Medulla oblongata (tissue), 1 donor: ENCODE results near the gene PLAGL1.
A peak's percentile ranks its signal among the peaks of the same experiment; 100 is the strongest.
"Not testable (repeated sequence)": the region's sequence is repeated elsewhere in the genome, so short reads cannot be mapped to it uniquely, and the experiment has no call there.

ENCODE experiments used
- DNase-seq: peaks from one replicate; pipeline ENCODE4 v3.0.0-alpha.2; 2015; ENCODE audit errors: extremely low spot score

The PLAGL1 gene

GRCh38 chr6:143937668-143937970 lies 70.4 kb downstream of the PLAGL1 start:
- DNase-seq, result no peak

DNA sequence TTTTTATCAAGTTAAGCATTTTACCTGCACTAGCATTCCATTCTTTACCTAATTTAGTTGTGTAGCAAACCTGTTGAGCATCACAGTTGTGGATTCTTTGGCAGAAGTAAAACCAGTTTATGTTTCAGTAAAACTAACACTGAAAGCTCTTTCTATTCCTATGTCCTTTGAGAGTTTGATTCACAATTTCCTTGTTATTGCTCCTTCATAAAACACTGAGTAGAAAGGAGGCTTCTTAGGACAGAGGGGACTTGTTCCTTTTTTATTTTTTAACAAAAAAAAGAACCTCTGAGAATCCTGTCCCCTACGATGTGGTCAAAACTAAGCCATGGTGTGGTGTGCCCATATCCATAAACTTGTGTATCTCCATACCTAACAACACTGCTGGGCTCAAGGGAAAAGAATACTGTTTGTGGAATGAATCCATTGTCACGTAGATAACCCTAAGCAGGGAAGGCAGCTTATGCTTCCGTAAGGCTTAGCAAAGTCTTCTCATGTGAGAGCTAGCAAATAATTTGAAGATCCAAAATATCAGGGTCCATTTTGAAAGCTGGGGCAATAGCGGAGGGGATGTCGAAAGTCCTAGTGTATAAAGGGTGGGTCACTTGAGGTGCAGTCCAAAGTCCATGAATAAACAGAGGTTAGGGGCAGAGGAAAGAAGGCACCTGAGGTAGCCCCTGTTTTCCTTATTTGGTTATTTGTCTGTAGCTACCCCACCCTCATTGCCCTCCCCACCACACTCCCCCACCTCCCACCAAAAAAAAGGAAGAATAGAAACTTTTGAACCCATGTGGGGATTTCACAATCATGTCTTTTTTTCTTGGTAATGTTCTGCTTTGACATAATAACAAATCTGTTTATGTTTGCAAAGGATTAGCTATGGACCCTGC lies 71.0 kb downstream of the PLAGL1 start:
- no peak for DNase-seq

DNA sequence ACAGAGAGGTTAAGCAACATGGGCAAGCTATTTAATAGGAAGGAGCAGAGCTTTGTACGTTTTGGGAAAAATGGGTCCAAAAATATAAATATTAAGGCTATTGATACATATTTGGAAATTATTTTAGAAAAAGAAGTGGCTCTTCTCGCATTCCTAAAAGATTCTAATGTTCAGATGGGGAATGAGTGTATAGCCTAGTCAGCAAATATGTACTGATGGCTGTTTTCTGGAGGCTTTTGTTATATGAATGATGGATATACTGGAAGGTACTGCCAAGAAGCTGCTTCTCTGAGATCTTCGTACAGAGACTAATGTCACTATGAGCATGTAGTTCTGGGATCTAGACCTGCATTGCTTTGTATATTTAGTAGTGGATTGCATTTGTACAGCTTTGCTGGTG lies 71.7 kb downstream of the PLAGL1 start:
- DNase-seq, result no peak

- DNase-seq, result no peak
Observed at GRCh38 chr6:143934867-143935266, 73.2 kb downstream of the PLAGL1 start.

GRCh38 chr6:143934331-143934730 lies 73.7 kb downstream of the PLAGL1 start:
- DNase-seq, result no peak

DNA sequence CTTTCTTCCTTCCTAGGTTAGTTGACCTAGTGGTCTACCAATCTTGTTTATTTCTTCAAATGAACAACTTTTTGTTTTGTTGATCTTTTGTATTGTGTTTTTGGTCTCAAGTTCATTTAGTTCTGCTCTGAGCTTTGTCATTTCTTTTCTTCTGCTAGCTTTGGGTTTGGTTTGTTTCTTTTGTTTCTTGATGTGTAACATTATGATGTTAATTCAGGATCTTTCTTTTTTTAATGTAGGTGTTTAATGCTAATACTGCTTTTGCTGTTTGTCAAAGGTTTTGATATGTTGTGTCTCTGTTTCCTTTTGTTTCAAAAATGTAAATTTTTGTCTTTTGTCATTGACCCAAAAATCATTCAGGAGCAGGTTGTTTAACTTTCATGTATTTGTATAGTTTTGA lies 78.1 kb downstream of the PLAGL1 start:
- no peak for DNase-seq

DNA sequence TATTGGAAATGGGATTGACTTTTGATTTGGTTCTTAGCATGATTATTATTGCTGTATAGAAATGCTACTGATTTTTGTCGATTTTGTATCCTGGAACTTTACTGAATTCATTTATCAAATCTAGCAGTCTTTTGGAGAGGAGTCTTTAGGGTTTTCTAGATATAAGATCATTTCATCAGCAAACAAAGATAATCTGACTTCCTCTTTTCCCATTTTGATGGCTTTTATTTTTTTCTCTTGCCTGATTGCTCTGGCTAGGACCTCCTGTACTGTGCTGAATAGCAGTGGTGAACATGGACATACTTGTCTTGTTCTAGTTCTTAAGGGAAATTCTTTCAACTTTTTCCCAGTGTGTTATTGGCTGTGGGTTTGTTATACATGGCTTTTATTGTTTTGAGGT lies 79.2 kb downstream of the PLAGL1 start:
- DNase-seq, result no peak

DNA sequence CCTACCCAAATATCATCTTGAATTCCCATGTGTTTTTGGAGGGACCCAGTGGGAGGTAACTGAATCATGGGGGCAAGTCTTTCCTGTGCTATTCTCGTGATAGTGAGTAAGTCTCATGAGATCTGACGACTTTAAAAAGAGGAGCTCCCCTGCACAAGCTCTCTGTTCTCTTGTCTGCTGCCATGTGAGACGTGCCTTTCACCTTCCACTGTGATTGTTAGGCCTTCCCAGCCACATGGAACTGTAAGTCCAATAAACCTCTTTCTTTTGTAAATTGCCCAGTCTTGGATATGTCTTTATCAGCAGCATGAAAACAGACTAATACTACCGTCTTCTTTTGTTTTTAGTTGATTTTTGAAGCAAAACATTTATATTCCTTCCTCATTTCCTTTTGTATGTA lies 91.0 kb downstream of the PLAGL1 start:
- DNase-seq, result not testable (repeated sequence)

DNA sequence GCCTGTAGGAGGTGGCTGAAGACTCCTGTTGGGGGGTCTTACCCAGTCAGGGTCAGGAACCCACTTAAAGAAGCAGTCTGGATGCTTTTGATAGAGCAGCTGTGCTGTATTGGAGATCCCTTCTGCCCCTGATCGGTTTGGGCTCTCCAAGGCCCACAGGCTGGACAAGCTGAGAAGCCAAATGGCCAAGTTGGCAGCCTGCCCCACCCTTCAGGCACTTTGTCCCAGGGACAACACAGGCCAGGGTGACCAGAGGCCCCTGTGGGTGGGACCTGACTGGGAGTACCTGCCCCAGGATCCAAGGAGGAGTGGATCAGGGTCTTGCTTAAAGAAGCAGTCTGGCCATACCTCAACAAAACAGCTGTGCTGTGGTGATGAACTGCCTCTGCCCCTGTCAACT lies 95.4 kb downstream of the PLAGL1 start:
- DNase-seq, result no peak

DNA sequence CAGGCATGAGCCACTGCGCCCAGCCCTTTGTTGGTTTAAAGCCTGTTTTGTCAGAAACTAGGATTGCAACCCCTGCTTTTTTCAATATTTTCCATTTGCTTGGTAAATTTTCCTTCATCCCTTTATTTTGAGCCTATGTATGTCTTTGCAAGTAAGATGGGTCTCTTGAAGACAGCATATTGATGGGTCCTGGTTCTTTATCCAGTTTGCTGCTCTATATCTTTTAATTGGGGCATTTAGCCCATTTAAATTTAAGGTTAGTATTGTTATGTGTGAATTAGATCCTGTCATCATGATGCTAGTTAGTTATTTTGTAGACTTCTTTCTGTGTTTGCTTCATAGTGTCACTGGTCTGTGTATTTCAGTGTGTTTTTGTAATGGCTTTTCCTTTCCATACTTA lies 97.0 kb downstream of the PLAGL1 start:
- no peak for DNase-seq

- DNase-seq, result no peak
Observed at GRCh38 chr6:143902827-143903226, 105.2 kb downstream of the PLAGL1 start.

DNA sequence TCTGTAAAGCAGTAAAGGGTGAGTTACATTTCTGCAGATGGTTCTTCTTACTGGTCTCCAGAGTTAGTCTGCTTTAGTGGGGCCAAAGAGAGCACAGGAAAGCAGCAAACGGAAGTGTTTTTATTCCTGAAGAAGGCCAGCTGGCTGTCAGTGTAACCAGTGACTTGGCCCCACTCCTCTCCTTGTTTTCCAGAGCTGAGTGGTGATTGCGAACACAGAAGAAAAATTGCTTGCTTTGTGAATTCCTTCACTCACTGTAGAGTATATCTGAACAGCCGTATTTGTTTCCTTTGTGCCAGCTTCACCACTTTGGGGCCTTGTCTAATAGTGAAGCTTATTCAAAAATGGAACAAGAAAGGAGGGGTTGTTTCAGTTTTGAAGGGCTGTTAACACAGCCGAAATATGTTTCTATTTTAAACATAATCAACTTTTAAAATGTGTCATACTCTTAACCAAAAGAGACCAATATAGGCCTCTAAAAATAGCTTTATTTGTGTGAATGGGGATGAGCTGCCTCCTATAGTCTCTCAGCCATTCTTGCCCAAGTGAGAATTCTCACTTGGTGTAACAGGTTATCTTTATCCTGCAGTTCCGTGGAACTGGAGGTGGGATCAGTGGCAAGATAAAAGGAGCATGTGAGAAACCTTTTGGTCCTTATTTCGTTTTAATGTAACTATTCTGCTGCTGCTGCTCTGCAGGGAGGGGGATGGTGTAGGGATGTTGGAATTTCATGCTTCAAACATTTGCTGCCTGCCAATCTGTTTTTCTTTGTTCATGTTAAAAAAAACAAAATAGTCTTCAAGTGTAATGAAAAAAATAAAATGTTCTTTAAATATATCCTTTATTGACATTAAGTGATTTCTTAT lies 105.9 kb downstream of the PLAGL1 start:
- peak; percentile 33 for DNase-seq

DNA sequence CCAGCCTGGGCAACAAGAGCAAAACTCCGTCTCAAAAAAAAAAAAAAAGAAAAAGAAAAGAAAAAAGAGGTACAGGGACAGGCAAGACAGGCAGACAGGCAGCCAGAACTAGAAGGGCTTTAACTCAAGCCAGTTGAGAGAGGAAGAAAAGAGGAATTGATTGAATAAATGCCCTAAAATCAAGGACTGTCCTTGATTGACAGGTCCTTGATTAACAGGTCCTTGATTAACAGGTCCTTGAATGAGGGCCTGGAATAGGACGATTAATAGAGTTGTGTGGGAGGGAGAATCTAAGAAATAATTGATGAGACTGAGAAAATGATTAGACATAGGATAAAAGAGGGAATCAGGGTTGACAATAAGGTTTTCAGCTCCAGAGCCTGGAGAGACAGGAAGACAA lies 107.7 kb downstream of the PLAGL1 start:
- DNase-seq, result no peak

GRCh38 chr6:143896126-143896860 lies 111.8 kb downstream of the PLAGL1 start:
- DNase-seq, result no peak

DNA sequence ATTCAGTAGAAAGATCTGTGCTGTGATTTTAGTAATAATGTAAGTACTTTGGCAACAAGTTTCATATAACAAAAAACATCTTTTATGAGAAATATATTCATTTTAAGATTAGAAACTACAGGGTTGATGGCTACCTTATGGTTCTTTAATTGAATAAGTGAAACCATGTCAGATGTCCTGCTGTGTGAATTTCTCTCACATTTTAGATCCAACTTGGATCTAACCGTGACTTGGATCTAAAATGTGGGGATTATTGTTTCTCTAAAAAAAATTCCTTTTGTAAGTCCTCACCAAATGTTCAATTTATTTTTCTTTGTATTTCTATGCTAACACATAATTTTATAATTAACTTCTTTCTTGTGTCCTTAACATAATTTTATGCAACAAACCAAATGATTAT lies 113.4 kb downstream of the PLAGL1 start:
- DNase-seq, result no peak
